GM19372 (cell line): ENCODE data around the gene CMIP.
"Not testable (repeated sequence)": the region's sequence is repeated elsewhere in the genome, so short reads cannot be mapped to it uniquely, and the experiment has no call there.

ENCODE experiments used
- ATAC-seq: cut with Tn5 transposase; IDR thresholded peaks from one replicate; pipeline ENCODE4 v1.9.1; 2021; ENCODE audit warnings: mild to moderate bottlenecking, low read depth, moderate library complexity; ENCODE audit not compliant: unreplicated experiment

Gene CMIP

GRCh38 chr16:81444448-81445121, at the start of gene CMIP:
Gene CMIP (plus strand): TSS chr16:81444808.
- ATAC-seq = peak; percentile 92

- no peak for ATAC-seq
Observed at GRCh38 chr16:81394966-81395655, 49.5 kb upstream of the CMIP start.

GRCh38 chr16:81397058-81397878, 47.3 kb upstream of the CMIP start:
- no peak for ATAC-seq

GRCh38 chr16:81397879-81398520, 46.6 kb upstream of the CMIP start:
- ATAC-seq = no peak

GRCh38 chr16:81399909-81400308, 44.7 kb upstream of the CMIP start:
- no peak for ATAC-seq

- no peak for ATAC-seq
Observed at GRCh38 chr16:81401035-81401950, 43.3 kb upstream of the CMIP start.

GRCh38 chr16:81403208-81403600, 41.4 kb upstream of the CMIP start:
- no peak for ATAC-seq

GRCh38 chr16:81403601-81404391, 40.8 kb upstream of the CMIP start:
- ATAC-seq = peak; percentile 92

- ATAC-seq = not testable (repeated sequence)
Observed at GRCh38 chr16:81405002-81405401, 39.6 kb upstream of the CMIP start.

GRCh38 chr16:81405702-81406113, 38.9 kb upstream of the CMIP start:
- ATAC-seq = no peak

GRCh38 chr16:81408409-81408950, 36.1 kb upstream of the CMIP start:
- ATAC-seq = no peak

- ATAC-seq = no peak
Observed at GRCh38 chr16:81409016-81409556, 35.5 kb upstream of the CMIP start.

- no peak for ATAC-seq
Observed at GRCh38 chr16:81410643-81411293, 33.8 kb upstream of the CMIP start.

GRCh38 chr16:81413245-81413990, 31.2 kb upstream of the CMIP start:
- no peak for ATAC-seq

- no peak for ATAC-seq
Observed at GRCh38 chr16:81415751-81416150, 28.9 kb upstream of the CMIP start.

GRCh38 chr16:81416749-81417148, 27.9 kb upstream of the CMIP start:
- ATAC-seq = no peak

GRCh38 chr16:81417210-81417609, 27.4 kb upstream of the CMIP start:
- ATAC-seq = no peak
